ENCODE results near the gene WTIP. TPM values are rescaled to one million over a fixed set of nuclear protein-coding genes. Genes with fewer than 3 reads are reported as not detected.
"Not testable (repeated sequence)": the region's sequence is repeated elsewhere in the genome, so short reads cannot be mapped to it uniquely, and the experiment has no call there.

WTIP gene
- total RNA-seq, 1 donor from 2014 or later = 33.0 TPM

- no peak for DNase-seq (ENCODE audit: low read depth, low spot score)
Measured at GRCh38 chr19:34503531-34504272, 22.1 kb downstream of the WTIP start.

- DNase-seq (ENCODE audit: low read depth, low spot score) = no peak
Measured at GRCh38 chr19:34504273-34504808, 22.8 kb downstream of the WTIP start.

- no peak for DNase-seq (ENCODE audit: low read depth, low spot score)
Measured at GRCh38 chr19:34504809-34505291, 23.3 kb downstream of the WTIP start.

GRCh38 chr19:34505321-34506025, 23.9 kb downstream of the WTIP start:
- no peak for DNase-seq (ENCODE audit: low read depth, low spot score)

- DNase-seq (ENCODE audit: low read depth, low spot score) = no peak
Measured at GRCh38 chr19:34506026-34506370, 24.4 kb downstream of the WTIP start.

GRCh38 chr19:34507414-34508067, 26.0 kb downstream of the WTIP start:
- DNase-seq (ENCODE audit: low read depth, low spot score) = no peak

- no peak for DNase-seq (ENCODE audit: low read depth, low spot score)
Measured at GRCh38 chr19:34508540-34508939, 27.0 kb downstream of the WTIP start.

- not testable (repeated sequence) for DNase-seq (ENCODE audit: low read depth, low spot score)
Measured at GRCh38 chr19:34510904-34511303, 29.3 kb downstream of the WTIP start.

GRCh38 chr19:34512254-34512822, 30.8 kb downstream of the WTIP start:
- DNase-seq (ENCODE audit: low read depth, low spot score) = no peak

- DNase-seq (ENCODE audit: low read depth, low spot score) = no peak
Measured at GRCh38 chr19:34513767-34514166, 32.2 kb downstream of the WTIP start.

- no peak for DNase-seq (ENCODE audit: low read depth, low spot score)
Measured at GRCh38 chr19:34519602-34520001, 38.0 kb downstream of the WTIP start.

GRCh38 chr19:34523408-34523807, 41.9 kb downstream of the WTIP start:
- DNase-seq (ENCODE audit: low read depth, low spot score) = no peak

- DNase-seq (ENCODE audit: low read depth, low spot score) = no peak
Measured at GRCh38 chr19:34525001-34525400, 43.4 kb downstream of the WTIP start.

- no peak for DNase-seq (ENCODE audit: low read depth, low spot score)
Measured at GRCh38 chr19:34534206-34534605, 52.6 kb downstream of the WTIP start.

- DNase-seq (ENCODE audit: low read depth, low spot score) = no peak
Measured at GRCh38 chr19:34539396-34539795, 57.8 kb downstream of the WTIP start.

- no peak for DNase-seq (ENCODE audit: low read depth, low spot score)
Measured at GRCh38 chr19:34540811-34541557, 59.4 kb downstream of the WTIP start.

GRCh38 chr19:34549833-34550232, 68.3 kb downstream of the WTIP start:
- DNase-seq (ENCODE audit: low read depth, low spot score) = no peak

- DNase-seq (ENCODE audit: low read depth, low spot score) = no peak
Measured at GRCh38 chr19:34555447-34555846, 73.9 kb downstream of the WTIP start.

GRCh38 chr19:34556488-34556887, 74.9 kb downstream of the WTIP start:
- no peak for DNase-seq (ENCODE audit: low read depth, low spot score)

GRCh38 chr19:34559045-34559444, 77.5 kb downstream of the WTIP start:
- no peak for DNase-seq (ENCODE audit: low read depth, low spot score)

GRCh38 chr19:34560229-34560628, 78.7 kb downstream of the WTIP start:
- DNase-seq (ENCODE audit: low read depth, low spot score) = no peak

All from pulmonary artery endothelial cell (primary cell).